IMR-90 (cell line): ENCODE data around the gene CCDC12. TPM values are rescaled to one million over a fixed set of nuclear protein-coding genes. Genes with fewer than 3 reads are reported as not detected.

Experiments used
- ATAC-seq: fragments of 200-7000 bp; cut with Tn5 transposase; 2 replicates; pipeline ENCODE4 v1.9.1; 2020; ENCODE audit warnings: low read depth, mild to moderate bottlenecking, moderate library complexity
- BruUV-seq: library from RNA; stranded (reverse); fragments of 400-500 nt; replicated peaks from 2 replicates; lab custom pipeline; 2021; lab: Mats Ljungman, UMichigan
- CTCF ChIA-PET: fragments of 300-600 bp; formaldehyde crosslinking; extraction: SDS; loops from one replicate; lab custom pipeline; 2021; ENCODE audit warnings: antibody characterized with exemption; lab: Yijun Ruan, JAX
- POLR2A ChIA-PET: fragments of 300-600 bp; sonication (Branson Sonifier 250); formaldehyde crosslinking; loops from one replicate; lab custom pipeline; 2022; ENCODE audit warnings: antibody characterized with exemption; ENCODE audit not compliant: unreplicated experiment; lab: Charles Lee
- DNase-seq: peaks from one replicate; pipeline ENCODE4 v3.0.0; 2013
- H2AFZ ChIP-seq: replicated peaks from 2 replicates; pipeline ENCODE3; 2013; ENCODE audit warnings: low read length, mild to moderate bottlenecking; ENCODE audit not compliant: poor library complexity
- H2AK5ac ChIP-seq: 2 replicates; pipeline ENCODE4 v1.6.1; 2013; ENCODE audit warnings: low read depth, low read length, inconsistent platforms
- H2AK9ac ChIP-seq: replicated peaks from 2 replicates; pipeline ENCODE3; 2013; ENCODE audit warnings: mild to moderate bottlenecking, low read depth, low read length, moderate library complexity; ENCODE audit not compliant: poor library complexity
- H2BK120ac ChIP-seq: 2 replicates; pipeline ENCODE4 v1.6.1; 2013; ENCODE audit warnings: low read depth, low read length, inconsistent platforms
- H2BK15ac ChIP-seq: 3 replicates; pipeline ENCODE4 v1.6.1; 2013; ENCODE audit warnings: low read depth, low read length, inconsistent platforms
- H2BK20ac ChIP-seq: 2 replicates; pipeline ENCODE4 v1.6.1; 2013; ENCODE audit warnings: low read depth, mild to moderate bottlenecking, inconsistent platforms, low read length, moderate library complexity
- H2BK5ac ChIP-seq: 2 replicates; pipeline ENCODE4 v1.6.1; 2013; ENCODE audit warnings: mild to moderate bottlenecking, low read depth, low read length, inconsistent platforms; ENCODE audit not compliant: poor library complexity, severe bottlenecking
- H3K14ac ChIP-seq: replicated peaks from 2 replicates; pipeline ENCODE4 v1.6.1; 2013; ENCODE audit warnings: low read depth, low read length, inconsistent platforms
- H3K18ac ChIP-seq: 2 replicates; pipeline ENCODE4 v1.6.1; 2013; ENCODE audit warnings: low read depth, low read length, control low read depth
- H3K23ac ChIP-seq: 2 replicates; pipeline ENCODE4 v1.6.1; 2013; ENCODE audit warnings: low read depth, low read length, inconsistent platforms
- H3K27ac ChIP-seq: 2 replicates; pipeline ENCODE4 v1.5.1; 2013; ENCODE audit warnings: mild to moderate bottlenecking, control low read depth, low read length; ENCODE audit not compliant: insufficient read depth
- H3K27me3 ChIP-seq: 2 replicates; pipeline ENCODE4 v1.6.1; 2013; ENCODE audit warnings: low read length; ENCODE audit not compliant: control insufficient read depth, insufficient read depth
- H3K36me3 ChIP-seq: 2 replicates; pipeline ENCODE4 v1.6.1; 2013; ENCODE audit warnings: low read length, mixed read lengths; ENCODE audit not compliant: control insufficient read depth, insufficient read depth
- H3K4ac ChIP-seq: 2 replicates; pipeline ENCODE4 v1.6.1; 2013; ENCODE audit warnings: low read depth, low read length, inconsistent platforms
- H3K4me1 ChIP-seq: 2 replicates; pipeline ENCODE4 v1.6.1; 2013; ENCODE audit warnings: low read length, mixed read lengths; ENCODE audit not compliant: control insufficient read depth, insufficient read depth
- H3K4me2 ChIP-seq: 2 replicates; pipeline ENCODE4 v1.6.1; 2013; ENCODE audit warnings: low read depth, mild to moderate bottlenecking, control low read depth, low read length, moderate library complexity
- H3K4me3 ChIP-seq: 2 replicates; pipeline ENCODE4 v1.5.1; 2013; ENCODE audit warnings: low read depth, mild to moderate bottlenecking, control low read depth, low read length, moderate library complexity; ENCODE audit not compliant: insufficient read depth
- H3K56ac ChIP-seq: 2 replicates; pipeline ENCODE4 v1.6.1; 2013; ENCODE audit warnings: low read length, inconsistent platforms; ENCODE audit not compliant: insufficient read depth; ENCODE audit errors: extremely low read depth
- H3K79me1 ChIP-seq, 2 experiments: 2 replicates each; pipeline ENCODE4 v1.6.1; 2013; ENCODE audit warnings: low read length in 2 of 2, inconsistent platforms in 1 of 2, low read depth in 1 of 2
- H3K9ac ChIP-seq: 2 replicates; pipeline ENCODE4 v1.6.1; 2013; ENCODE audit warnings: low read depth, low read length, control low read depth
- H3K9me1 ChIP-seq: 2 replicates; pipeline ENCODE4 v1.6.1; 2013; ENCODE audit warnings: low read length, inconsistent platforms; ENCODE audit not compliant: insufficient read depth
- H3K9me3 ChIP-seq: 2 replicates; pipeline ENCODE4 v1.6.1; 2013; ENCODE audit warnings: low read length; ENCODE audit not compliant: control insufficient read depth, insufficient read depth
- H4K20me1 ChIP-seq: 2 replicates; pipeline ENCODE4 v1.6.1; 2013; ENCODE audit warnings: low read length, inconsistent platforms; ENCODE audit not compliant: insufficient read depth
- H4K5ac ChIP-seq: 2 replicates; pipeline ENCODE4 v1.6.1; 2013; ENCODE audit warnings: mild to moderate bottlenecking, low read depth, low read length, control low read depth
- H4K8ac ChIP-seq, 2 experiments: 2 replicates each; pipeline ENCODE4 v1.6.1; 2013; ENCODE audit warnings: low read depth in 2 of 2, low read length in 2 of 2, control low read depth in 1 of 2, inconsistent platforms in 1 of 2
- H4K91ac ChIP-seq: 2 replicates; pipeline ENCODE4 v1.6.1; 2013; ENCODE audit warnings: low read depth, low read length, inconsistent platforms; ENCODE audit not compliant: insufficient read depth
- BHLHE40 ChIP-seq: fragments of 150-350 bp; IDR thresholded peaks from 2 replicates; pipeline ENCODE4 v1.6.1; 2016; ENCODE audit warnings: mild to moderate bottlenecking, low read depth, low read length
- CEBPB ChIP-seq: IDR thresholded peaks from 2 replicates; pipeline ENCODE4 v1.6.1; 2012; ENCODE audit warnings: low read depth, low read length, improper control_type of control experiment
- MAFK ChIP-seq: IDR thresholded peaks from 2 replicates; pipeline ENCODE4 v1.6.1; 2012; ENCODE audit warnings: low read depth, low read length, improper control_type of control experiment
- MAZ ChIP-seq: IDR thresholded peaks from 2 replicates; pipeline ENCODE4 v1.6.1; 2012; ENCODE audit warnings: low read depth, mild to moderate bottlenecking, low read length, improper control_type of control experiment, moderate library complexity, borderline replicate concordance
- MXI1 ChIP-seq: IDR thresholded peaks from 2 replicates; pipeline ENCODE4 v1.6.1; 2012; ENCODE audit warnings: low read depth, mild to moderate bottlenecking, low read length, moderate library complexity, borderline replicate concordance
- NFE2L2 ChIP-seq: fragments of 150-350 bp; IDR thresholded peaks from 2 replicates; pipeline ENCODE4 v1.6.1; 2016; ENCODE audit warnings: low read depth, mild to moderate bottlenecking, low read length
- RAD21 ChIP-seq: IDR thresholded peaks from 2 replicates; pipeline ENCODE4 v1.6.1; 2012; ENCODE audit warnings: low read length, improper control_type of control experiment
- RCOR1 ChIP-seq: IDR thresholded peaks from 2 replicates; pipeline ENCODE4 v1.6.1; 2012; ENCODE audit warnings: mild to moderate bottlenecking, low read length, improper control_type of control experiment; ENCODE audit not compliant: insufficient replicate concordance
- RFX5 ChIP-seq: IDR thresholded peaks from 2 replicates; pipeline ENCODE4 v1.8.0; 2012; ENCODE audit warnings: low read depth, mild to moderate bottlenecking, low read length, moderate library complexity
- SMC3 ChIP-seq: fragments of 150-350 bp; IDR thresholded peaks from 2 replicates; pipeline ENCODE4 v1.6.1; 2016; ENCODE audit warnings: low read depth, mild to moderate bottlenecking, antibody characterized with exemption, low read length, moderate library complexity
- USF2 ChIP-seq: fragments of 150-350 bp; IDR thresholded peaks from 2 replicates; pipeline ENCODE4 v1.6.1; 2017; ENCODE audit warnings: mild to moderate bottlenecking, antibody characterized with exemption, low read length, low read depth
- WGBS, 2 experiments: methylation state at CpG; one replicate each; pipeline versions ENCODE4 v1.1.5 to v1.1.7; 2013; ENCODE audit warnings: missing lambda C conversion rate in 2 of 2; ENCODE audit not compliant: insufficient read length in 1 of 2; ENCODE audit errors: extremely low coverage in 2 of 2; 5-methylcytosine and 5-hydroxymethylcytosine counted together
- dilution Hi-C: fragments of 300-500 bp; cut with HindIII; formaldehyde crosslinking; loops from one replicate; pipeline ENCODE4 v1.14.3; 2018; ENCODE audit warnings: low sequenced_read_pairs; ENCODE audit not compliant: unreplicated experiment
- in situ Hi-C: fragments of 300-500 bp; cut with MboI; formaldehyde crosslinking; loops from 3 replicates; pipeline ENCODE4 v1.14.3; 2019; ENCODE audit warnings: low sequenced_read_pairs, inconsistent platforms, mixed read lengths
- intact Hi-C: fragments of 100-400 bp; cut with micrococcal nuclease; formaldehyde crosslinking; loops from 2 replicates; pipeline ENCODE4 v1.10.0; 2022
- polyA plus RNA-seq, 3 experiments: library from polyadenylated mRNA; depleted of rRNA; stranded (reverse); fragments of >200 nt; gene quantifications; 2 replicates each; pipeline ENCODE4 v1.2.3, GENCODE V29; 2012; ENCODE audit warnings: low replicate concordance in 1 of 3
- total RNA-seq: library from RNA; depleted of rRNA; stranded (reverse); fragments of >200 nt; gene quantifications from 2 replicates; pipeline ENCODE4 v1.2.3, GENCODE V29; 2012

Gene CCDC12
- total and polyA plus RNA-seq, 2 of the 4 experiments (the other 2 are of a cell fraction), result 15.2 to 35.1 TPM

GRCh38 chr3:46901591-46902187 lies 74.9 kb downstream of the CCDC12 start:
- intact Hi-C loops (no loop called here), in situ Hi-C loops (no loop called here), dilution Hi-C loops (no loop called here)
- Histone ChIP-seq H3K56ac (no peak overlapping the region), H2AFZ (no peak overlapping the region), H3K9me1 (peaks cover 4% of the 10 kb centered on the region; the same call in 1 of the 2 replicates), H2BK5ac (no peak overlapping the region), H4K91ac (no peak overlapping the region), H2BK20ac (no peak overlapping the region), H3K9me3 (no peaks in the 10 kb centered on the region), H3K36me3 (no peaks in the 10 kb centered on the region), H3K18ac (no peak overlapping the region), H2BK15ac (no peak overlapping the region), H2AK5ac (no peak overlapping the region), H3K23ac (no peak overlapping the region), H3K14ac (no peak overlapping the region), H2AK9ac (no peak overlapping the region), H3K4ac (no peak overlapping the region), H4K5ac (no peak overlapping the region), H4K20me1 (no peaks in the 10 kb centered on the region), H3K4me2 (no peak overlapping the region), H4K8ac (no peak overlapping the region), H3K9ac (no peak overlapping the region), H3K4me3 (no peak overlapping the region), H3K27me3 (peaks cover 4% of the 10 kb centered on the region; the same call in 1 of the 2 replicates), H3K27ac (no peak overlapping the region), H3K79me1 (no peaks in the 10 kb centered on the region), H3K4me1 (no peaks in the 10 kb centered on the region), H2BK120ac (no peak overlapping the region)
- 97% methylated on average over 10 of the region's 17 CpGs; no CpG with 5 or more reads in 1 of the 2 experiments for WGBS, 2 experiments
- BruUV-seq, result no TSS peak
- ChIA-PET POLR2A (no interaction called here), CTCF (no interaction called here)
- no peak for ATAC-seq
- TF ChIP-seq MAFK (no peak), MXI1 (no peak), CEBPB (no peak), BHLHE40 (no peak), MAZ (no peak), RCOR1 (no peak), SMC3 (no peak), NFE2L2 (no peak), RFX5 (no peak), RAD21 (no peak), USF2 (no peak)
- no peak for DNase-seq
